Spleen (tissue), 7 donors: ENCODE data around the gene ZMYND19.

Source experiments
- CTCF ChIP-seq, 11 experiments: fragments of 200-600 bp in 7 of 11; fragments of 450-650 bp in 4 of 11; sonication (generic) in 4 of 11; IDR thresholded peaks in 8 of 11; conservative IDR thresholded peaks in 3 of 11; 1 replicate in 7 of 11; 2 replicates in 4 of 11; pipeline versions ENCODE4 v1.4.0 to v1.8.0; 2016 to 2021; ENCODE audit warnings: antibody characterized with exemption in 11 of 11, inconsistent platforms in 4 of 11, mild to moderate bottlenecking in 1 of 11
- POLR2A ChIP-seq, 3 donors: fragments of 450-650 bp; IDR thresholded peaks; one replicate each; pipeline ENCODE4 v1.5.1; 2017; ENCODE audit warnings: antibody characterized with exemption in 3 of 3, mild to moderate bottlenecking in 1 of 3
- donor health status: DM: no; HTN: no; CAD: no; lungs with moderate emphysema.
- donor health status: DM: no; HTN: no; CAD: no.
- donor health status: DM: no; HTN: no; CAD: no.

- no peak for TF ChIP-seq POLR2A (IDR thresholded peaks at IDR 0.05)
- TF ChIP-seq CTCF (IDR thresholded peaks at IDR 0.05 in 8 of 11, conservative IDR thresholded peaks at IDR 0.05 in 3 of 11), result no peak
These were observed 41.3 kb upstream of the ZMYND19 start for GRCh38 chr9:137631345-137632229.
